AG20443 (cell line): Measurements from ENCODE around the gene ENDOG.
A peak's percentile ranks its signal among the peaks of the same experiment; 100 is the strongest.
"Not testable (repeated sequence)": the region's sequence is repeated elsewhere in the genome, so short reads cannot be mapped to it uniquely, and the experiment has no call there.

Experiments used
- DNase-seq: peaks from one replicate; pipeline ENCODE4 v3.0.0; 2012; ENCODE audit warnings: low spot score, mixed read lengths

Gene ENDOG

DNA sequence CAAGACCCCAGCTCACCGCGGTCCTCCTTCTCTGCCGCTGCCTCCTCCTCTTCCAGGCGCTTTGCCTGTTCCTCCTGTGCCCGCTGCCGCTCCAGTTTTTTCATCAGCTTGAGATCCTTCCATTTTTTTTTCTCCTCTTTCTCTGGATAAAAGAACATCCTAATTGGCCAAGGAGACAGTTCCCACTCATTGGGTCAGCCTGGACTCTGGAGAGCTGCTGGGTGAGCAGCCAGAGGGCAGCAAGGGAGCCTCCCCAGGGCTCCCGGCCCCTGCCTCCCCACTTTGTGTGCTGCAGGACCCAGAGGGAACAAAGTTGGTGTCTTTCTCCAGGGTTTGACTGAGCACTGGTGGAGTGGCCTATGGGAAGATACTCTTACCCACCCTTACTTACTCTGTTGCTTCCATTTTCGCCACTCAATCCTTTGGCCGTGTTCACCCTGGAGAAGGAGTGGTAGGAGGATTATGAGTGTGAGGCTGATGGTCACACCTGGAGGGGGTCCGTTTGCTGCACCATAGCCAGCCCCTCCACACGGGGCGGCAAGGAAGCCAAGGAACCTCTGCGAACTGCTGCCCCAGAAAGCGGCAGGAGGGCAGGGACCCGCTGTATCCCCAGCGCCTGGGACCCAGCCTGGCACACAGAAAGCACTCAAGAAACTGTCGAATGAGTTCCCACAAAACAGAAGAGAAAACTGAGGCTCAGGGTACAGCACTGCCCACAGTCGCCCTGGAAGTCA lies 10.6 kb downstream of the ENDOG start:
- DNase-seq, result no peak

DNA sequence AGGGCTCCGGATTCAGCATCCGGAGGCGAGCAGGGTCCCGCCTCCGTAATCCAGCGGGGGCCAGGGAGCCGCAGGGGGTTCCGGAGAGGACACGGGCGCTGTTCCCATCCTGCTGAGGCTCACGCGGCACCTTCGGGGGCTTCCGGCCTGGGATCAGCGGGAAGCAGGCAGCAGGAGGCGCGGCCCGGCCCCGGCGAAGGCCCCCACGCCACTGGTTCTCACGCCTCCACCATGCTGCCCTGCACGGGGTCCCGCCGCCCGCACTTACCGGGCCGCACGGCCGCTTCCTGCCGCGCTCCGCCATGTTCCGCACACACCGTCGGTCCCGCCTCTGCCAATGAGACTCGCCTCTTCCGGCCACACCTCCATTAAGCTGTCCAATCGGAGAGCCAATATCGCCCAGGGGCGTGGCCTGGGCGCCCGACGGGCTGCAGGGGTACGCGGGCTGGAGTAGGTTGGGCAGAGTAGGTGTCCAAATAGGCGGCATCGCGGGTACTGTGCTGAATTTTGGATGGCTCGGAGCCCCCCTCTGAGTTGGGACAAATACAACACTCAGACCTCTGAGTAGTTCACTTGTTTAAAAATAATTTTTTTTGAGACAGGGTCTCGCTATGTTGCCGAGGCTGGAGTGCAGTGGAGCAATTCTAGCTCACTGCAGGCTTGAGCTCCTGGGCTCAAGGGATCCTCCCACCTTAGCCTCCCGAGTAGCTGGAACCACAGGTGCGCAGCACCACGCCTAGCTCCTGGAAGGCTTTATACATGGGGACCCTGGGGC lies 11.4 kb downstream of the ENDOG start, which contains the start of gene SPOUT1:
Gene SPOUT1, minus strand, starts transcription at position 318 of the 775 bp plus-strand sequence. Its CDS starts 14 bp downstream, at position 304.
- peak; percentile 99 for DNase-seq

DNA sequence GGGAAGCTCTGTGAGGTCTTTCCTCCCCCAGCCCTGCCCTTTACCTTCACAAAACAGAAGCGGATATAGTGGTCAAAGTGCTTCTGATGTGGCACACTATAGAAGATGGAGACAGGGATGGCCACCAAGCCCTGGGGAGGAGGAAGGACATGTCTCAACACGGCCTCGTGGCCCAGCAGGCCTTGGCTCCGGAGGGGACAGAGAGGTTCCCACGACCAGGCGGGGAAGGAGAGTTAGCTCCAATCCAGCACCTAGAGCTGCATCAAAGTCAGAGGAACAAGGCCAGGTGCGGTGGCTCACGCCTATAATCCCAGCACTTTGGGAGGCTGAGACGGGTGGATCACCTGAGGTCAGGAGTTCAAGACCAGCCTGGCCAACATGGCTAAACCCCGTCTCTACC lies 15.4 kb downstream of the ENDOG start:
- peak; percentile 4 for DNase-seq

- peak; percentile 5 for DNase-seq
Measured at GRCh38 chr9:128835246-128836210, 17.2 kb downstream of the ENDOG start.

DNA sequence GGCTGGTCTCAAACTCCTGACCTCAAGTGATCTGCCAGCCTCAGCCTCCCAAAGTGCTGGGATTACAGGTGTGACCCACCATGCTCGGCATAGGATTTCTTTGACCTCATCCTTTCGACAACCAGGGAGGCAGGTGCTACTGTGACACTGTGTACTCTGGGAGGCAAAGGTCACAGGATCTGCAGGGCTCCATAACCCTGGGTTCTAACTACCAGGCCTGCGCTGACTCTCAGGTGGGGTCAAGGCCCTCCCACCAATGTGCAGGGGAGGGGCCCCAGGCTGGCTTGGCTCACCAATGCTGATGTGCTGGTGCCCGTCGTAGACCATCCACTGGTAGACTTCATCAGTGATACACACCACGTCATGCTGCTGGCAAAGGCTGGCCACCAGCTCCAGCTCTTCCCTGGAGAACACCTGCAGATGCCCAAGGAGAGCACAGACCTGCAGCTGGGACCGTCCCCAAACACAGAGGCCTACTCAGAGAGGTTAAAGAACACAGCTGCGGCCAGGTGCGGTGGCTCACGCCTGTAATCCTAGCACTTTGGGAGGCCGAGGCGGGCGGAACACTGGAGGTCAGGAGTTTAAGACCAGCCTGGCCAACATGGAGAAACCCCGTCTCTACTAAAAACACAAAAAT lies 18.3 kb downstream of the ENDOG start:
- DNase-seq, result peak; percentile 4

GRCh38 chr9:128838338-128838737 lies 20.0 kb downstream of the ENDOG start:
- DNase-seq, result peak; percentile 8

DNA sequence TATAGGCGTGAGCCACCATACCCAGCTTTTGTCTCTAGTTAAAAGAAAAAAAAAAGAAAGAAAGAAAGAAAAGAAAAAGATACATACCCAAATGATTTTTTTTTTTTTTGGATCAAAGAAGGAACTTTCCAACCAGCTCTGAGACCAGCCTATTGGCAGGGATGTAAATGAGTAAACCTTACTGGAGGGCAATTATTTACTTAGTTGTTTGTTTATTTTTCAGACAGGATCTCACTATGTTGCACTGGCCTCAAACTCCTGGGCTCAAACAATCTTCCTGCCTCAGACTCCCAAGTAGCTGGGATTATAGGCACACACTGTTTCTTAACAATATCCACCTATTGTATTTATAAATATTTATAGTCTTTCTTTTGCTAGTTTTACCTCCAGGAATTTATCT lies 22.2 kb downstream of the ENDOG start:
- DNase-seq, result no peak

DNA sequence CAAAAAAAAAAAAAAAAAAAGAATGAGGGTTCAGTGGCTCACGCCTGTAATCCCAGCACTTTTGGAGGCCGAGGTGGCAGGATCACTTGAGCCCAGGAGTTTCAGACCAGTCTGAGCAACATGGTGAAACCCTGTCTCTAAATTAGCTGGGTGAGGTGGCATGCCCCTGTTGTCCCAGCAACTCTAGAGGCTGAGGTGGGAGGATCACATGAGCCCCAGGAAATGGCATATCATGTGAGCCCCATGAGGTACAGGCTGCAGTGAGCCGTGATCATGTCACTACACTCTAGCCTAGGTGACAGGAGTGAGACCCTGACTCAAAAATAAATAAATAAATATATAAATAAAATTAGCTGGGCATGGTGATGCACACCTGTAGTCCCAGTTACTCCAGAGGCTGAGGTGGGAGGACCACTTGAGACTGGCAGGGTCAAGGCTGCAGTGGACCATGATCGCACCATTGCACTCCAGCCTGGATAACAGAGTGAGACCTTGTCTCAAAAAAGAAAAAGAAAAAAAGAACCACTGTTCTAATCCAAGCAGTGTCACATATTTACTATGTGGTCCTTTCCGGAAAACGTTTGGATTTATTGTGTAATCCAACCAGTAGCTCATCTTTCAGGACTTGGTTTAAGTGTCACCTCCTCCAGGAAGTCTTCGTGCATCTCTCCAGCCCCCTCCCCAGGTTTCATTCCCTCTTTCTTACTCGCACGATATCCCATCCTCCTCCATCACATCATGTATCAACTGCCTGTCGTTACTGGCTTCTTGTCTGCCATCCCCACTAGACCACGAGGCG lies 23.6 kb downstream of the ENDOG start:
- peak; percentile 4 for DNase-seq

GRCh38 chr9:128843171-128843570 lies 24.9 kb downstream of the ENDOG start:
- not testable (repeated sequence) for DNase-seq

- DNase-seq, result peak; percentile 21
Measured at GRCh38 chr9:128845186-128845931, 27.1 kb downstream of the ENDOG start.

DNA sequence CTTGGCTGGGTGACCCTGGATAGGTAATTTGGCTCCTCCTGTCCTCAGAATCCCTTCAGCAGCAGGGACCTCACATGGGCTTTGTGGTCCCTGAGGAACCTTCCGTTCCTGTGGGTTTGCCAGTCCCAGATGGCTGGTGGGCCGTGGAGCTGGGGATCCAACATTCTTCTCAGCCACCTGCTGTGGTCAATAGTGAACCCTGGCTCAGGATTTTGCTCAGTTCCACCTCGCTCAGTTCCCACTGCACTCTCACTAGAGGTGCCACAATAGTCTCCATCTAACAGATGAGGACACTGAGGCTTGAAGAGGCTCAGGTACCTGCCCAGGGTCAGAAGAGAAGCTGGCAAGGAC lies 28.4 kb downstream of the ENDOG start:
- DNase-seq, result no peak

GRCh38 chr9:128847803-128848202 lies 29.5 kb downstream of the ENDOG start:
- no peak for DNase-seq

GRCh38 chr9:128851024-128851423 lies 32.7 kb downstream of the ENDOG start:
- not testable (repeated sequence) for DNase-seq

- DNase-seq, result not testable (repeated sequence)
Measured at GRCh38 chr9:128851779-128852600, 33.7 kb downstream of the ENDOG start.

- not testable (repeated sequence) for DNase-seq
Measured at GRCh38 chr9:128852646-128853045, 34.3 kb downstream of the ENDOG start.

DNA sequence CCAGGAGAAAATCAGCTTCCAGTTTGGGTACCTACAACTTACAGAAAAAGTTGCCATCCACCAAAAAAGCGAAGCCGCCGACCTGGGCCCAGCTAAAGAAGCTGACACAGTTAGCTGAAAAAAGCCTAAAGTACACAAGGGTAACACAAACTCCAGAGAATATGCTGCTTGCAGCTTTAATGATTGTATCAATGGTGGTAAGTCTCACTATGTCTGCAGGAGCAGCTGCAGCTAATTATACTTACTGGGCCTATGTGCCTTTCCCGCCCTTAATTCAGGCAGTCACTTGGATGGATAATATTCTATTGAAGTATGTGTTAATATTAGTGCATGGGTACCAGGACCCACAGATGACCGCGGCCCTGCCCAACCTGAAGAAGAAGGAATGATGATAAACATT lies 36.2 kb downstream of the ENDOG start:
- not testable (repeated sequence) for DNase-seq

DNA sequence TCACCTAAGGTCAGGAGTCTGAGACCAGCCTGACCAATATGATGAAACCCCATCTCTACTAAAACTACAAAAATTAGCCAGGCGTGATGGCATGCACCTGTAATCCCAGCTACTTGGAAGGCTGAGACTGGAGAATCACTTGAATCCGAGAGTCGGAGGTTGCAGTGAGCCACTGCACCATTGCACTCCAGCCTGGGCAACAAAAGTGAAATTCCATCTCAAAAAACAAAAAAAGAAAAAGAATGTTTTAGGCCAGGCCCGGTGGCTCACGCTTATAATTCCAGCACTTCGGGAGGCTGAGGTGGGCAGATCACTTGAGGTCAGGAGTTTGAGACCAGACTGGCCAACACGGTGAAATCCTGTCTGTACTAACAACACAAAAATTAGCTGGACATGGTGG lies 40.2 kb downstream of the ENDOG start:
- DNase-seq, result not testable (repeated sequence)

DNA sequence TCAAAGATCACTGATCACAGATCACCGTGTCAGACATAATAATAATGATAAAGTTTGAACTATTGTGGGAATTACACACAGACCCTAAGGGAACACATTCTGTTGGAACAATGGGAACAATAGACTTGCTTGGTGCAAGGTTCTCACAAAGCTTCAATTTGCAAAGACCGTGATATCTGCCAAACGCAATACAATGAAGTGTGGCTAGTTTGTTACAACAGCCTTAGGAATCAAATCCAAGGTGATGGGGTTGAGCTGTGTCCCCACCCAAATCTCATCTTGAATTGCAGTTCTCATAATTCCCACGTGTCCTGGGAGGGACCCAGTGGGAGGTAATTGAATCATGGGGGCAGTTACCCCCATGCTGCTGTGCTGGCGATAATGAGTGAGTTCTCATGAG lies 42.6 kb downstream of the ENDOG start:
- DNase-seq, result no peak

DNA sequence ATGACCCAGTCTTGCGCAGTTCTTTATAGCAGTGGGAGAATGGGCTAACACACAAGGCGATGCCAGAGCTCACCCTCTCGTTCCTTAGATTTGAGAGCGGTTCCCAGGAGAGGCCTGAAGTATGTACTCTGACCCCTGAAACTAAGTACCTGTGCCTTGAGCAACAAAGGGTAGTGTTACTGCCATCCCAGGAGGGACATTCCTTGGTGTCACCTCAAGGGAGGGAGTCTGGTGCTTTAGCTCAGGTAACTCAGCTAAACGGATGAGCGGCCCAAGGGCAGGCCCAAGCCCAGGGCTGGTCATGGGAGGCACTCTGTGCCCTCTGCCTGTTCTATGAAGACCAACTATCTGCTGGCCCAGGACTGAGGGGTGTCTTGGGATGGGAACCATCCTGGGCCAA lies 43.2 kb downstream of the ENDOG start:
- DNase-seq, result no peak
